HEK293T (cell line): ENCODE measurements around the gene RTTN.

Source experiments
- ARNT ChIP-seq: fragments of 450-650 bp; IDR thresholded peaks from 2 replicates; pipeline ENCODE4 v1.6.1; 2017; ENCODE audit warnings: mild to moderate bottlenecking
- BHLHE40 ChIP-seq: fragments of 450-650 bp; IDR thresholded peaks from 2 replicates; pipeline ENCODE4 v1.6.1; 2016; ENCODE audit warnings: mild to moderate bottlenecking, moderate library complexity, borderline replicate concordance
- CTBP1 ChIP-seq: fragments of 450-650 bp; IDR thresholded peaks from 2 replicates; pipeline ENCODE4 v1.6.1; 2016; ENCODE audit warnings: borderline replicate concordance
- ELF4 ChIP-seq: fragments of 450-650 bp; IDR thresholded peaks from 2 replicates; pipeline ENCODE4 v1.6.1; 2017; ENCODE audit warnings: antibody characterized with exemption
- FOXA1 ChIP-seq: fragments of 450-650 bp; IDR thresholded peaks from 2 replicates; pipeline ENCODE4 v1.6.1; 2016; ENCODE audit warnings: mild to moderate bottlenecking
- FOXM1 ChIP-seq: fragments of 450-650 bp; IDR thresholded peaks from 2 replicates; pipeline ENCODE4 v1.6.1; 2017; ENCODE audit warnings: mild to moderate bottlenecking, borderline replicate concordance
- LEF1 ChIP-seq: fragments of 450-650 bp; IDR thresholded peaks from 2 replicates; pipeline ENCODE4 v1.6.1; 2017; ENCODE audit warnings: mild to moderate bottlenecking, borderline replicate concordance
- PKNOX1 ChIP-seq: fragments of 450-650 bp; IDR thresholded peaks from 2 replicates; pipeline ENCODE4 v1.6.1; 2016
- SP1 ChIP-seq: fragments of 450-650 bp; IDR thresholded peaks from 2 replicates; pipeline ENCODE4 v1.6.1; 2017
- SUZ12 ChIP-seq: fragments of 450-650 bp; IDR thresholded peaks from 2 replicates; pipeline ENCODE4 v1.6.1; 2016; ENCODE audit warnings: mild to moderate bottlenecking
- TARDBP ChIP-seq: fragments of 450-650 bp; IDR thresholded peaks from 2 replicates; pipeline ENCODE4 v1.6.1; 2016
- ZNF384 ChIP-seq: fragments of 450-650 bp; IDR thresholded peaks from 2 replicates; pipeline ENCODE4 v1.6.1; 2016

GRCh38 chr18:70046796-70047195 is 158.7 kb downstream of the RTTN start:
- TF ChIP-seq SP1 = no peak
- TF ChIP-seq ARNT = no peak
- no peak for TF ChIP-seq ELF4
- no peak for TF ChIP-seq BHLHE40
- TF ChIP-seq SUZ12 = no peak
- TF ChIP-seq TARDBP = no peak
- no peak for TF ChIP-seq FOXM1
- no peak for TF ChIP-seq LEF1
- TF ChIP-seq CTBP1 = no peak
- TF ChIP-seq PKNOX1 = no peak
- no peak for TF ChIP-seq FOXA1
- TF ChIP-seq ZNF384 = no peak
